Activated T-cell treated with anti-CD3 and anti-CD28 coated beads, Interleukin-2, amount 50 U/mL, for 72 hours (primary cell): ENCODE results near the gene CASP2. TPM values are rescaled to one million over a fixed set of nuclear protein-coding genes. Genes with fewer than 3 reads are reported as not detected.

Experiments
- ATAC-seq, 2 donors: fragments of 150-1000 bp; cut with Tn5 transposase; replicated peaks in 1 of 2; 2 replicates each; pipeline ENCODE4 v1.10.0; 2021; ENCODE audit warnings: moderate library complexity in 2 of 2, mild to moderate bottlenecking in 1 of 2
- DNase-seq, 2 donors: peaks; one replicate each; pipeline ENCODE4 v3.0.0; 2021 to 2022; ENCODE audit warnings: mixed read lengths in 1 of 2
- H3K27ac Mint-ChIP-seq: one replicate; pipeline ENCODE4 v1.8.0; 2022; ENCODE audit warnings: mild to moderate bottlenecking, moderate library complexity, mixed read lengths
- H3K27me3 Mint-ChIP-seq: one replicate; pipeline ENCODE4 v1.8.0; 2022; ENCODE audit warnings: low read depth, mixed read lengths
- H3K36me3 Mint-ChIP-seq, 2 donors: one replicate each; pipeline ENCODE4 v1.8.0; 2022; ENCODE audit warnings: mixed read lengths in 2 of 2, mild to moderate bottlenecking in 1 of 2; ENCODE audit not compliant: insufficient read depth in 2 of 2
- H3K4me1 Mint-ChIP-seq: one replicate; pipeline ENCODE4 v1.8.0; 2022; ENCODE audit warnings: low read depth, mixed read lengths
- H3K4me3 Mint-ChIP-seq, 2 donors: one replicate each; pipeline ENCODE4 v1.8.0; 2022; ENCODE audit warnings: mild to moderate bottlenecking in 2 of 2, mixed read lengths in 2 of 2, moderate library complexity in 2 of 2
- H3K9me3 Mint-ChIP-seq, 2 donors: one replicate each; pipeline ENCODE4 v1.8.0; 2022; ENCODE audit warnings: mixed read lengths in 2 of 2
- total RNA-seq, 2 donors: library from RNA; stranded (reverse); gene quantifications; one replicate each; pipeline ENCODE4 v1.2.3, GENCODE V29; 2022

CASP2 gene
- total RNA-seq, 2 donors from 2014 or later: 126 to 128 TPM

- no peaks in the 10 kb centered on the region for H3K9me3 Mint-ChIP-seq
- no peak overlapping the region for H3K27ac Mint-ChIP-seq
- H3K4me3 Mint-ChIP-seq: no peak overlapping the region
- H3K27me3 Mint-ChIP-seq: peaks cover 12% of the 10 kb centered on the region
- H3K4me1 Mint-ChIP-seq: peaks cover 7% of the 10 kb centered on the region
- ATAC-seq (no peak), DNase-seq (no peak)
- H3K36me3 Mint-ChIP-seq: peaks cover 2% of the 10 kb centered on the region in 2 donors
Observed at GRCh38 chr7:143355450-143356385, 67.6 kb downstream of the CASP2 start.

GRCh38 chr7:143356414-143357050 is 68.4 kb downstream of the CASP2 start:
- H3K36me3 Mint-ChIP-seq: peaks cover 2% of the 10 kb centered on the region in 2 donors
- ATAC-seq (no peak), DNase-seq (no peak)
- no peak overlapping the region for H3K4me3 Mint-ChIP-seq
- H3K27me3 Mint-ChIP-seq: peaks cover 18% of the 10 kb centered on the region
- no peak overlapping the region for H3K27ac Mint-ChIP-seq
- H3K9me3 Mint-ChIP-seq: no peaks in the 10 kb centered on the region
- H3K4me1 Mint-ChIP-seq: peaks cover 14% of the 10 kb centered on the region

Other genes starting within 250 kb of the CASP2 start
- not detected for gene OR6V1, start 236.0 kb upstream of the CASP2 start, total RNA-seq
- not detected for gene PIP, start 156.3 kb upstream of the CASP2 start, total RNA-seq
- gene TAS2R39, start 104.9 kb upstream of the CASP2 start, total RNA-seq: not detected
- not detected for gene TAS2R40, start 66.3 kb upstream of the CASP2 start, total RNA-seq
- gene GSTK1, start 24.9 kb upstream of the CASP2 start, total RNA-seq: 100 to 1,000 TPM; 242 to 298 TPM
- gene TMEM139, start 3.4 kb upstream of the CASP2 start, total RNA-seq: 1 to 10 TPM; 1.3 to 1.5 TPM
- under 1 TPM in 1 of 2 donors, not detected in 1; 0.09 TPM for gene CLCN1, start 27.8 kb downstream of the CASP2 start, total RNA-seq
- gene FAM131B, start 74.4 kb downstream of the CASP2 start, total RNA-seq: 1 to 10 TPM; 3.1 TPM
- gene ZYX, start 93.0 kb downstream of the CASP2 start, total RNA-seq: 100 to 1,000 TPM; 121 to 129 TPM
- 1 to 10 TPM; 2.2 to 4.2 TPM for gene EPHA1, start 120.5 kb downstream of the CASP2 start, total RNA-seq
- gene TAS2R60, start 155.1 kb downstream of the CASP2 start, total RNA-seq: not detected
- not detected for gene TAS2R41, start 189.5 kb downstream of the CASP2 start, total RNA-seq